Measurements from ENCODE around the gene RBFOX2. TPM values are rescaled to one million over a fixed set of nuclear protein-coding genes. Genes with fewer than 3 reads are reported as not detected.

Gene RBFOX2
- total and polyA plus RNA-seq, 2 of the 8 experiments (the other 6 are each of a cell fraction or from before 2014, with no cell fraction given), result 121 to 122 TPM

- no peak overlapping the region for H2AK5ac ChIP-seq (ENCODE audit: low read depth, low read length)
- H2BK20ac ChIP-seq (ENCODE audit: low read length), result no peak overlapping the region
- ChIA-PET POLR2A (ENCODE audit: partially characterized antibody) (no interaction called here), CTCF (ENCODE audit: partially characterized antibody) (interaction anchor here (0.6 to 1.8 kb wide), 5 partner anchors 10 to 67 kb away, joined by 3 to 5 read pairs (median 3); no protein-coding TSS in a partner anchor)
- H3K4me1 ChIP-seq (replicated peaks in 1 of 4; ENCODE audit: control insufficient read depth in 3 of 4, insufficient read depth in 4 of 4, low read length in 3 of 4), result peaks cover 0 to 4% (median under 1%) of the 10 kb centered on the region in 4 experiments; a peak in 2 of 7 replicates
- H3K9me3 ChIP-seq (ENCODE audit: insufficient read depth in 2 of 2, low read depth in 1 of 2, low read length in 1 of 2), result no peaks in the 10 kb centered on the region
- no peak for DNase-seq (ENCODE audit: low read depth in 1 of 2, low spot score in 2 of 2)
- no peak overlapping the region for H3K9ac ChIP-seq (replicated peaks in 1 of 4; ENCODE audit: extremely low read depth in 1 of 4, low read depth in 3 of 4, low read length in 3 of 4)
- no peak overlapping the region for H3K56ac ChIP-seq (replicated peaks; ENCODE audit: insufficient read length, low read depth, low read length)
- no peak overlapping the region for H3K18ac ChIP-seq (ENCODE audit: extremely low read depth, low read length)
- no peaks in the 10 kb centered on the region for H3K23me2 ChIP-seq (ENCODE audit: low read depth, low read length)
- no peak overlapping the region for H3K4me3 ChIP-seq (ENCODE audit: extremely low read depth in 1 of 4, insufficient read depth in 2 of 4, low read depth in 3 of 4, low read length in 4 of 4)
- WGBS, 2 experiments (ENCODE audit: extremely low coverage in 1 of 2, insufficient coverage in 1 of 2, insufficient read length in 1 of 2, insufficient replicate concordance in 2 of 2, low coverage in 1 of 2, low lambda C conversion rate in 2 of 2, missing lambda C conversion rate in 1 of 2), result 87% methylated on average over 3 of the region's 3 CpGs; no CpG with 5 or more reads in 1 of the 2 experiments
- H4K20me1 ChIP-seq (replicated peaks in 1 of 2; ENCODE audit: control insufficient read depth in 1 of 2, insufficient read depth in 2 of 2, low read length in 2 of 2), result peaks cover 0 to 5% of the 10 kb centered on the region in 2 experiments
- no peak overlapping the region for H2BK12ac ChIP-seq (ENCODE audit: low read depth, low read length)
- no peak overlapping the region for H2BK120ac ChIP-seq (replicated peaks; ENCODE audit: low read depth, low read length)
- no peak for TF ChIP-seq ATF2 (IDR thresholded peaks at IDR 0.05; ENCODE audit: low read length)
- no peak for TF ChIP-seq BACH1 (IDR thresholded peaks at IDR 0.05; ENCODE audit: low read length)
- no peak overlapping the region for H4K91ac ChIP-seq (replicated peaks; ENCODE audit: insufficient read length, low read length)
- FAIRE-seq, result no peak
- no peaks in the 10 kb centered on the region; a peak in 1 of 8 replicates for H3K36me3 ChIP-seq (ENCODE audit: control insufficient read depth in 2 of 4, insufficient read depth in 4 of 4, low read length in 3 of 4)
- H4K5ac ChIP-seq (ENCODE audit: insufficient read length, low read depth, low read length), result no peak overlapping the region
- H3K27ac ChIP-seq (ENCODE audit: low read depth, low read length), result no peak overlapping the region
- no peak overlapping the region for H2AFZ ChIP-seq (ENCODE audit: low read length)
- H2BK5ac ChIP-seq (ENCODE audit: low read depth, low read length), result no peak overlapping the region
- no peak overlapping the region for H3K4ac ChIP-seq (replicated peaks; ENCODE audit: insufficient read length, low read depth, low read length)
- H3K79me1 ChIP-seq (ENCODE audit: low read depth, low read length), result peaks cover 3% of the 10 kb centered on the region
- no peaks in the 10 kb centered on the region for H3K27me3 ChIP-seq (replicated peaks in 1 of 4; ENCODE audit: control insufficient read depth in 3 of 4, extremely low read depth in 1 of 4, insufficient read depth in 3 of 4, low read length in 3 of 4)
- no peak overlapping the region for H2BK15ac ChIP-seq (ENCODE audit: low read length)
- no peak overlapping the region for H3K23ac ChIP-seq (ENCODE audit: insufficient read length)
- H3K14ac ChIP-seq (ENCODE audit: insufficient read length), result no peak overlapping the region
- H4K8ac ChIP-seq (ENCODE audit: extremely low read depth, insufficient read depth, low read length), result no peak overlapping the region
- H3K4me2 ChIP-seq (ENCODE audit: insufficient read depth in 1 of 2, low read depth in 2 of 2, low read length in 2 of 2), result no peak overlapping the region
- peaks cover 0 to 78% of the 10 kb centered on the region in 2 experiments; a peak in 3 of 4 replicates for H3K79me2 ChIP-seq (ENCODE audit: control insufficient read depth in 1 of 2, insufficient read depth in 2 of 2, low read length in 2 of 2)
These were observed 29.9 kb downstream of the RBFOX2 start for GRCh38 chr22:35998748-35999147.

All from H1 (cell line).